Right lobe of liver (tissue), 6 donors: ENCODE measurements around the gene MCM7. TPM values are rescaled to one million over a fixed set of nuclear protein-coding genes. Genes with fewer than 3 reads are reported as not detected.

Experiments used
- ATAC-seq, 4 donors: fragments of 200-7000 bp; cut with Tn5 transposase; one replicate each; pipeline ENCODE4 v1.9.1; 2020; ENCODE audit warnings: mild to moderate bottlenecking in 4 of 4, moderate library complexity in 4 of 4
- DNase-seq, 3 donors: peaks; one replicate each; pipeline ENCODE4 v3.0.0-alpha.2; 2020
- H3K27ac ChIP-seq, 3 donors: fragments of 200-600 bp; one replicate each; pipeline ENCODE4 v1.8.0; 2022
- H3K27me3 ChIP-seq, 2 donors: fragments of 200-600 bp; one replicate each; pipeline ENCODE4 v1.8.0; 2022
- H3K36me3 ChIP-seq, 4 donors: fragments of 200-600 bp; sonication (generic) in 1 of 4; one replicate each; pipeline versions ENCODE4 v1.5.1 to v1.8.0; 2017 to 2022; ENCODE audit warnings: control low read depth in 1 of 4
- H3K4me1 ChIP-seq, 4 donors: fragments of 200-600 bp; sonication (generic) in 1 of 4; one replicate each; pipeline versions ENCODE4 v1.5.1 to v1.8.0; 2017 to 2022; ENCODE audit warnings: control low read depth in 1 of 4
- H3K4me3 ChIP-seq, 3 donors: fragments of 200-600 bp; one replicate each; pipeline ENCODE4 v1.8.0; 2022
- H3K9me3 ChIP-seq, 4 donors: fragments of 200-600 bp; sonication (generic) in 1 of 4; one replicate each; pipeline versions ENCODE4 v1.5.1 to v1.8.0; 2017 to 2022; ENCODE audit warnings: control low read depth in 1 of 4
- CTCF ChIP-seq, 4 donors: fragments of 200-600 bp in 3 of 4; fragments of 450-650 bp in 1 of 4; IDR thresholded peaks; one replicate each; pipeline versions ENCODE4 v1.5.1 to v1.8.0; 2016 to 2022; ENCODE audit warnings: antibody characterized with exemption in 4 of 4, mild to moderate bottlenecking in 2 of 4
- POLR2A ChIP-seq: fragments of 450-650 bp; IDR thresholded peaks from one replicate; pipeline ENCODE4 v1.6.1; 2017; ENCODE audit warnings: antibody characterized with exemption, mild to moderate bottlenecking
- WGBS: methylation state at CpG from one replicate; pipeline ENCODE4 v1.1.6; 2018; ENCODE audit warnings: low coverage, low lambda C conversion rate; ENCODE audit not compliant: insufficient coverage; ENCODE audit errors: missing lambda C conversion rate; 5-methylcytosine and 5-hydroxymethylcytosine counted together
- intact Hi-C, 2 donors: fragments of 100-400 bp; cut with DNase I; formaldehyde crosslinking; loops; one replicate each; pipeline versions ENCODE4 v1.11.2 to v1.14.1; 2022
- total RNA-seq, 6 experiments: library from RNA; depleted of rRNA in 2 of 6; stranded (reverse); fragments of >200 nt in 2 of 6; fragmentation: NEBNext Ultra II Directional in 3 of 6; extraction: Animal tissue kit (Norgen Biotek cat#: 25700) in 3 of 6; gene quantifications; one replicate each; pipeline versions ENCODE4 v1.1.0 to v1.2.4, GENCODE V29; 2016 to 2023
- donor health status: DM: no; HTN: yes; CAD: no.
- donor health status: DM: no; HTN: no; CAD: no.
- donor health status: DM: no; HTN: no; CAD: no.
- donor health status: DM: no; HTN: yes; CAD: no.
- donor health status: DM: no; HTN: yes; CAD: no.

The MCM7 gene
- total RNA-seq, 6 experiments from 2014 or later: 12.6 to 25.9 (median 20.8) TPM

GRCh38 chr7:100095289-100095688 is 5.9 kb downstream of the MCM7 start:
- Histone ChIP-seq H3K4me1 (peaks cover 0 to 6% (median 0%) of the 10 kb centered on the region in 4 donors), H3K36me3 (peaks cover 8 to 94% (median 55%) of the 10 kb centered on the region in 4 donors), H3K9me3 (no peaks in the 10 kb centered on the region), H3K27ac (no peak overlapping the region), H3K27me3 (no peaks in the 10 kb centered on the region), H3K4me3 (no peak overlapping the region)
- intact Hi-C loops: no loop called here
- WGBS: 84% methylated on average over 4 of the region's 9 CpGs
- DNase-seq (no peak), ATAC-seq (no peak)
- TF ChIP-seq CTCF (IDR thresholded peaks at IDR 0.05) (no peak), POLR2A (no peak)

- Histone ChIP-seq H3K4me3 (no peak overlapping the region), H3K4me1 (peaks cover 0 to 8% (median 0%) of the 10 kb centered on the region in 4 donors), H3K9me3 (no peaks in the 10 kb centered on the region), H3K27ac (no peak overlapping the region), H3K27me3 (no peaks in the 10 kb centered on the region), H3K36me3 (peaks cover 8 to 87% (median 52%) of the 10 kb centered on the region in 4 donors)
- 76% methylated on average over 9 of the region's 16 CpGs for WGBS
- intact Hi-C loops: no loop called here
- TF ChIP-seq POLR2A (no peak), CTCF (IDR thresholded peaks at IDR 0.05) (no peak)
- ATAC-seq (no peak), DNase-seq (no peak)
These were observed 7.2 kb downstream of the MCM7 start for GRCh38 chr7:100093925-100094486.

GRCh38 chr7:100093498-100093897 is 7.7 kb downstream of the MCM7 start:
- WGBS: 24% methylated on average over 6 of the region's 13 CpGs
- no peak for TF ChIP-seq POLR2A
- TF ChIP-seq CTCF (IDR thresholded peaks at IDR 0.05): no peak
- ATAC-seq: peak in 3 of 4 donors; percentile 6 to 19 (median 11)
- no peak for DNase-seq
- no peak overlapping the region for H3K4me3 ChIP-seq
- peaks cover 8 to 82% (median 49%) of the 10 kb centered on the region in 4 donors for H3K36me3 ChIP-seq
- H3K9me3 ChIP-seq: no peaks in the 10 kb centered on the region
- H3K27me3 ChIP-seq: no peaks in the 10 kb centered on the region
- peaks cover 0 to 8% (median 0%) of the 10 kb centered on the region in 4 donors for H3K4me1 ChIP-seq
- intact Hi-C loops: no loop called here
- H3K27ac ChIP-seq: no peak overlapping the region

- WGBS: 33% methylated on average over 1 of the region's 8 CpGs
- H3K27ac ChIP-seq: no peak overlapping the region
- TF ChIP-seq POLR2A: no peak
- H3K4me1 ChIP-seq: peaks cover 0 to 8% (median 2%) of the 10 kb centered on the region in 4 donors
- no peaks in the 10 kb centered on the region for H3K27me3 ChIP-seq
- H3K36me3 ChIP-seq: peaks cover 8 to 77% (median 46%) of the 10 kb centered on the region in 4 donors
- H3K9me3 ChIP-seq: no peaks in the 10 kb centered on the region
- DNase-seq (no peak), ATAC-seq (no peak)
- no peak overlapping the region for H3K4me3 ChIP-seq
- intact Hi-C loops: no loop called here
These were observed 8.1 kb downstream of the MCM7 start for GRCh38 chr7:100093054-100093453.

- no peaks in the 10 kb centered on the region for H3K27me3 ChIP-seq
- no peak overlapping the region for H3K4me3 ChIP-seq
- intact Hi-C loops: no loop called here
- H3K4me1 ChIP-seq: peaks cover 0 to 8% (median 3%) of the 10 kb centered on the region in 4 donors
- H3K36me3 ChIP-seq: peaks cover under 1 to 63% (median 34%) of the 10 kb centered on the region in 4 donors
- no peak overlapping the region for H3K27ac ChIP-seq
- DNase-seq: no peak
- TF ChIP-seq POLR2A (no peak), CTCF (IDR thresholded peaks at IDR 0.05) (no peak)
- no peaks in the 10 kb centered on the region for H3K9me3 ChIP-seq
- ATAC-seq: no peak
- 41% methylated on average over 12 of the region's 19 CpGs for WGBS
These were observed 9.6 kb downstream of the MCM7 start for GRCh38 chr7:100091411-100092181.
